ENCODE results near the gene CLDN4.

The CLDN4 gene

GRCh38 chr7:73847941-73848723 is 17.3 kb downstream of the CLDN4 start:
- no peak for TF ChIP-seq CTCF (IDR thresholded peaks at IDR 0.05)

GRCh38 chr7:73850781-73851207 is 20.0 kb downstream of the CLDN4 start:
- no peak for TF ChIP-seq CTCF (IDR thresholded peaks at IDR 0.05)

GRCh38 chr7:73851410-73852338 is 20.9 kb downstream of the CLDN4 start:
- no peak for TF ChIP-seq CTCF (IDR thresholded peaks at IDR 0.05)

GRCh38 chr7:73852500-73852899 is 21.7 kb downstream of the CLDN4 start:
- no peak for TF ChIP-seq CTCF (IDR thresholded peaks at IDR 0.05)

GRCh38 chr7:73856941-73857340 is 26.1 kb downstream of the CLDN4 start:
- TF ChIP-seq CTCF (IDR thresholded peaks at IDR 0.05), result no peak

GRCh38 chr7:73858807-73859206 is 28.0 kb downstream of the CLDN4 start:
- TF ChIP-seq CTCF (IDR thresholded peaks at IDR 0.05), result no peak

- TF ChIP-seq CTCF (IDR thresholded peaks at IDR 0.05), result no peak
Measured at GRCh38 chr7:73860859-73861258, 30.1 kb downstream of the CLDN4 start, which contains the start of gene TMEM270. TMEM270 (plus strand) TSS chr7:73861159; CDS start chr7:73861195, 36 bp downstream.

Data from LNCAP (cell line).